NT2/D1 (cell line): ENCODE data around the gene NUCB1.

ENCODE experiments used
- SUZ12 ChIP-seq: IDR thresholded peaks from 2 replicates; pipeline ENCODE4 v1.6.1; 2011; ENCODE audit not compliant: insufficient read length, insufficient read depth; ENCODE audit errors: extremely low read depth
- ZNF274 ChIP-seq: IDR thresholded peaks from 2 replicates; pipeline ENCODE4 v1.6.1; 2011; ENCODE audit warnings: mild to moderate bottlenecking, low read depth, low read length

DNA sequence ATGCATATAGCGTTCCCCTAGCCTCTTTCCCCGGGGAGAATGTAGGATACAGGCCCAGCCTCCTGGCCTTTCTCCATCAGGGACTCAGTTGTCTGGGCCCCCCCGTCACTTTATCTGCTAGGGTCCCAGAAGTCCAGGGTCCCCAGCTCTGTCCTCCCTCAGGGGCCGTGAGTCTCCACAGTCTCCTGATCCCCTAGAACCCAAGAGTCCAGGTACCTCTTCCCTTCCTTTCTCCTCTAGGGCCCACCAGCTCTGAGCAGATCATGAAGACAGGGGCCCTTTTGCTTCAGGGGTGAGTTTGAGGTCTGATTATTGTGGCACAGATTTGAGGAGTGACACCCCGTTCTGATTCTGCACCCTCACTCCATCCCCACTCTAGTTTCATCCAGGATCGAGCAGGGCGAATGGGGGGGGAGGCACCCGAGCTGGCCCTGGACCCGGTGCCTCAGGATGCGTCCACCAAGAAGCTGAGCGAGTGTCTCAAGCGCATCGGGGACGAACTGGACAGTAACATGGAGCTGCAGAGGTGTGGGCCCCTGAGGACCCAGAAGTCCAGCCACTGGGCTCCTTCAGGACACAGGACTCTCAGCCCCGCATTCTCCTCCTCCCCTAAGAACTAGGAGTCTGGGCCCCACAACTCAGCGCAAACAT, 55.3 kb downstream of the NUCB1 start:
- no peak for TF ChIP-seq ZNF274
- no peak for TF ChIP-seq SUZ12
